EH (cell line): ENCODE data around the gene BCAS4.
"Not testable (repeated sequence)": the region's sequence is repeated elsewhere in the genome, so short reads cannot be mapped to it uniquely, and the experiment has no call there.

Source experiments
- DNase-seq: peaks from one replicate; pipeline ENCODE4 v3.0.0-alpha.2; 2015; ENCODE audit warnings: low read depth

The BCAS4 gene

GRCh38 chr20:50876063-50876685 lies 81.3 kb downstream of the BCAS4 start:
- no peak for DNase-seq

- DNase-seq: no peak
Measured at GRCh38 chr20:50876816-50877215, 82.0 kb downstream of the BCAS4 start.

- no peak for DNase-seq
Measured at GRCh38 chr20:50877232-50877743, 82.4 kb downstream of the BCAS4 start.

GRCh38 chr20:50879649-50880550 lies 85.0 kb downstream of the BCAS4 start:
- no peak for DNase-seq

- DNase-seq: not testable (repeated sequence)
Measured at GRCh38 chr20:50881759-50882424, 87.0 kb downstream of the BCAS4 start.

DNA sequence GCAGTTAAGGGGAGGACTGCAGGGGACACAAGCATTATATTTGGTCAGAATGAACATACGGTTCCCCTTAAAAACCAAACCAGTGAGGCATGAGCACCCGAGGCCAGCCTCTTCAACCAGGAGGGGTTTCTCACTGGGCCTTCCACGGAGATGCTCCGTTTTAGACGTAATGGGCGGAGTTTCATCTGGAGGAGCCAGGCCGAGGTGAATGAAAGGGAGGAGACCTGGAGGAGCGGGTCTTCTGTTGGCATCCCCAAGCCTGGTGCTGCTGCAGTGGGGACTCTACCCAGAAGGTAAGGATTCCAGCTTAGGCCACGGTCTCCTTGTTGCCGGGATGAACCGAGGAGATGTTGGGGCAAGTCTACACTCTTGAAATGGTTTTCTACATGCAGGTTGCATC lies 89.0 kb downstream of the BCAS4 start:
- DNase-seq: no peak

DNA sequence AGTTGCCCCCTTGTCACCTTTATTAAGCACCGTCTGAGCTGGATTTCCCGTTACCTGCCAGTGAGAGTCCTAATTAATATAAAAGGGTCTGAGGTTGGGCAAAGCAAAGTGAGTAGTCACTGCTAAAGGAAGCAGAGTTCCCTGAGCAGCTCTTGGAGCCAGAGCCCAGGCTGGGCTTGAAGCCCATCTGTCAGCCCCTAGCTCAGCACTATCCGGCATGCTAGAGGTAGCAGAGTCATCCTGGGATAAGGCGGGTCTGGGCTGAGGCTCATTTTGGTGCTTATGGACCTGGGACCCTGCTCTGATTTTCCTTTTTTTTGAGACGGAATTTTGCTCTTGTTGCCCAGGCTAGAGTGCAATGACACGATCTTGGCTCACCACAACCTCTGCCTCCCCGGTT lies 90.2 kb downstream of the BCAS4 start:
- no peak for DNase-seq

DNA sequence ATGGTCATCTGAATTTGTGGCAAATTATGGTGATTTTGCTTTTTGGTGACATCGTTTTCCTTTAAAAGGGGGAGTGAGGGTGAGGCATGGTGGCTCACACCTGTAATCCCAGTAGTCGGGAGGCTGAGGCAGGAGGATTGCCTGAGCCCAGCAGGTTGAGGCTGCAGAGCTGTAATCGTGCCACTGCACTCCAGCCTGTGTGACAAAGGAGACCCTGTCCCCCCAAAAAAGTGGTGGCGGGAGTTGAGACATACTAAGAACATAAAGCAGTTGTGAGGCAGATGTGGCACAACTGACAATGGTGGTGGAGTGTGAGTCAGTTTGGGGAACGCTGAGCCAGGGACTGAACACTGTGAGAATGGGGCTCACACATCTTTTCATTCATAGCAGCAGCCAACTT lies 90.9 kb downstream of the BCAS4 start:
- DNase-seq: no peak

DNA sequence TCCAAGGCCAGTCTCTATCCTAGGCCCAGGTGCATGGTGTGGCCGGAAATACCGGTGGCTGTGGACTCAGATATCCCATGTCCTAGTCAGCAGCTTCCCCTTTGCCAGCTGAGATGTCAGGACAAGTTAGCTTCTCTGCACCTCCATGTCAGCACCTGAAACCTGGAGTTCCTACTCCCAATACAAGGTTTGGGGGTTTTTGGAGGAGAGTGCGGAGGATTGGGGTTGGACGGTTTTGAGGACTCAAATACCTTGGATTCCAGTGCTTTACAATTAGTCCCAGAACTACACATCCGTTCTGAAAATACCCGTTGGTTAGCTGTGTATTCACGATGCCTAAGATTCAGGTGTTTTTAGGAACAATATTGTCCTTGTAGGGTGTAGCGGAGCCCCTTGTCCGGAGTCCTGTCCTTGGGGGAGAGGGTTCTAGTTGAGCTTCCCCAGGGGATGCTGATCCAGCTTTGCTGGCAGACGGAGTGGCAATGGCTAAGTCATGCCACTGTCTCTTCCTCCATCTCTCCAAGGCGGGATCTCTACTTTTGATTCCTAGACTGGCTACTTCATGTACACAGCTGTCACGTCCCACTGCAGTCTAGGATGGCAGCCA lies 91.4 kb downstream of the BCAS4 start:
- no peak for DNase-seq

GRCh38 chr20:50887576-50887975 lies 92.7 kb downstream of the BCAS4 start:
- peak; percentile 27 for DNase-seq

DNA sequence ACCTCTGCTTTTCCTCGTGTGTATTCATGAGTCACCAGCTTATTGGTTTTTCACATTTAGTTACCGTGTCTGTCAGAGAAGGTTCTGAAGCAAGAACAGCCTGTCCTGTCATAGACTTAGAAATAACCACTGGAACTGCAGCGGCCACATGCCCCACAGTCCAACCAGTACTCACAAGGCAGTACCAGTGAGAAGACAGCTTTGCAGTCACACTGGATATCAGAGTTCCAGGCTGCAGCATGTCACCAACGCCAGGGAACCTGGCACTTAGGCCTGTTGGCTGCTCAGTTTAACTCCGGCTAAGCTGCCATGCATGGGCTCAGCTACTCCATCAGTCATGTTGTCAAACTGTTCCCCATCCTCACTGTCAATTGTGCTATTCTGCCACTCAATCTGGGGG lies 96.3 kb downstream of the BCAS4 start:
- peak; percentile 18 for DNase-seq

GRCh38 chr20:50892394-50892793 lies 97.5 kb downstream of the BCAS4 start:
- no peak for DNase-seq

- no peak for DNase-seq
Measured at GRCh38 chr20:50893620-50894019, 98.8 kb downstream of the BCAS4 start.

DNA sequence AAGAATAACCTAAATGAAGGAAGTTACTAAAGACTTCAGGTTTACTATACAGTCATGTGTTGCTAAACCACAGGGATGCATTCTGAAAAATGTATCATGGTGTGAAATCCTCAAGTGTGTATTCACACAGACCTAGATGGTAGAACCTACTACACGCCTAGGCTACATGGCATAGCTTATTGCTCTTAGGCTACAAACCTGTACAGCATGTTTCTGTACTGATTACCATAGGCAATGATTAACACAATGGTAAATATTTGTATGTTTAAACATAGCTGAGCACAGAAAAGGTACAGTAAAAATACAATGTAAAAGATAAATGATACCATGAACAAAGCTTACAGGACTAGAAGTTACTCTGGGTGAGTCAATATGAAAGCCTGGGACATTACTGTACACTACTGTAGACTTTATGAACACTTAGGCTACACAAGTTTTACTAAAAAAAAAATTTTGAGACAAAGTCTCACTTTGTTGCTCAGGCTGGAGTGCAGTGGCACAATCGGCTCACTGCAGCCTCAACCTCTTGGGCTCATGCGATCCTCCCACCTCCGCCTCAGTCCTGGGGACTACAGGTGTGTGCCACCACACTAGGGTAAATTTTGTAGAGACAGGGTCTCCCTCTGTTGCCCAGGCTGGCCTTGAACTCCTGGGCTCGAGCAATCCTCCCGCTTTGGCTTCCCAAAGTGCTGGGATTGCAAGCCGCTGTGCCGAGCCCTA lies 100.4 kb downstream of the BCAS4 start:
- no peak for DNase-seq

DNA sequence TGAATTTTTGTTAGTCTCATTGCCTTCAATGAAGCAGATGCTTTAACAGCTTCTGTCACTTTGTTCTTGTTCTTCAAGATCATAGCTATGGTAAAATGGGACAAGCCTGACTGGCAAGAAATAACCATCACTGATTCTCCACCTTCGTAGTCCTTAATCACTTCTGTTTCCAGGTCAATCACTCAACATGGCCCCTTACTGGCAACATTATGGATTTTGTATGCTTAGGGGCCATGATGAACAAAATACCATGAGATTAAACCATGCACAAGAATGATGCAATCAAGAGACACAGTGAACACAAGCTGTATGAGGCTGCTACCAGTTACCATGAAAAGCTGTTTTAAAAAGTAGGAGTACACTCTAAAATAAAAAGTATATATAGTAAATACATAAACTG lies 103.6 kb downstream of the BCAS4 start:
- DNase-seq: no peak

DNA sequence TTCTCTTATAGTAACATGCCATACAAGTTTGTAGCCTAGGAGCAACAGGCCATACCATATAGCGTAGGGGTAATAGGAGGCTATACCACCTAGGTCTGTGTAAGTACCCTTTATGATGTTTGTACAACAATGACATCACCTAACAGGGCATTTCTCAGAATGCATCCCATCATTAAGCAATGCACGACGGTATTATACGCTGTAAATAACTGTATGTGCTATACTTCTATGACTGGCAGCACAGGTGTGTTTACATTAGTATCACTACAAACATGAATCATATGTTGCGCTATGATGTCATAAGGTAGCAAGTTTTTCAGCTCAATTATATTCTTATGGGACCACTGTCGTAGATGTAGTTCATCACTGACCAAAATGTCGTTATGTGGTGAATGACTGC lies 105.4 kb downstream of the BCAS4 start:
- no peak for DNase-seq

GRCh38 chr20:50901301-50901700 lies 106.4 kb downstream of the BCAS4 start:
- no peak for DNase-seq

GRCh38 chr20:50903353-50904051 lies 108.6 kb downstream of the BCAS4 start:
- DNase-seq: no peak

GRCh38 chr20:50904067-50904570 lies 109.3 kb downstream of the BCAS4 start:
- DNase-seq: no peak

DNA sequence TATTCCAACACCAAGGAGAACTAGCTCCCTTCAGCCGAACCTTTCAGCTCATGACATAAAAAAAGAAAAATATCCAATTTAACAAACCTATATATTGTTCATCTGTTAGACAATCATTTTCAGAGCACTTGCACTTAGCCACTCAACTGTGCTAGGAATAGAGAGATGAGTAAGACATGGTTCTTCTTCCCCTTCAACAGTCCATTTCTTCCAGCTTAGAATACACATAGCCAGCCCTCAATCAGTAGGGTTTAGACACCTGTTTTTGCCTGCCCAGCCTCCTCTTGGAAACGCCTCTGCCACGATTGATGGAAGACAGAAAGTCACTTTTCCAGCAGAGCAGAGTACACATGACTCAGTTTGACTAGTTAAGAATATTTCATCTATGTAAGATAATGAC lies 114.6 kb downstream of the BCAS4 start:
- no peak for DNase-seq

DNA sequence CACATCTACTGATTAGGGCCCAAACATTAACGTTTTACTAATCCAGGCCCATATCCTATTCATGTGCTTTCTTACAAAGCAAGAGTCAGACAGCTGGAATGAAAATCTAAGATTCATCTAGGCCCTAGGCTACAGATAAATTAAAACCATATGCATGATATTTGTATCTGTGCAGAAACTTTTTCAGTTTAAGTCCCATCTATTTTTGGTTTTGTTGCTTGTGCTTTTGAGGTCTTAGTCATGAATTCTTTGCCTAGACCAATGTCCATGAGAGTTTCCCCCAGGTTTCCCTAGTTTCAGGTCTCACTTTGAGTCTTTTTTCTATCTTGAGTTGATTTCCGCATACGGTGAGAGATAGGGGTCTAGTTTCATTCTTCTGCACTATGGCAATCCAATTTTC lies 116.2 kb downstream of the BCAS4 start:
- DNase-seq: peak; percentile 95
